ENCODE results near the gene PBRM1.

DNA sequence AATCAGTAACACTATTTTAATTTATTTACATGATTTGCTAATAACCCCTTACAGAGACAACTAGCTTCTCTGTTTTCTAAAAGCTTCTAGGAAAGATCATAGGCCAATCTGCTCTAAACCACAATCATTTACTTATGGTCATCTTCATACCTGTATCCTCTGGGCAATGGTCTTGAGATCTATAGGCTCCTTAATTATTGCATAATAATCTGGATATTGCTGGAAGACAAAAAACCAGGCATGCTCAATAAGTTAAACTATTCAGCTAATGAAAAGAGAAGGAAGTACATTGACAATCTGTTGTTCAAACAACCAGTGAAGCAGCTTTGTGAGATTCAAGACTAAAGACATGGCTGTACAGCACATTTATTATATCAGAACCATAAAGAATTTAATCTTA, 34.1 kb downstream of the PBRM1 start:
- TF ChIP-seq POLR2AphosphoS5 (IDR thresholded peaks at IDR 0.05; ENCODE audit: borderline replicate concordance, low read depth, low read length) (no peak), EZH2 (IDR thresholded peaks at IDR 0.05) (no peak)

All from SK-N-MC (cell line).